D721Med (cell line): ENCODE results near the gene S100G.

ENCODE experiments used
- DNase-seq: peaks from one replicate; pipeline ENCODE4 v3.0.0; 2011; ENCODE audit warnings: low spot score; ENCODE audit not compliant: insufficient read length
- FAIRE-seq: peaks from 2 replicates; lab custom pipeline; 2011; peaks lifted over from hg19 to GRCh38; lab: Jason Lieb, UNC
- TF ChIP-seq, protein P1 (sequence below): IDR thresholded peaks from 2 replicates; pipeline ENCODE4 v1.5.1; 2012; ENCODE audit warnings: mild to moderate bottlenecking, control low read depth; ENCODE audit not compliant: insufficient read depth; ENCODE audit errors: missing control alignments

Gene S100G

DNA sequence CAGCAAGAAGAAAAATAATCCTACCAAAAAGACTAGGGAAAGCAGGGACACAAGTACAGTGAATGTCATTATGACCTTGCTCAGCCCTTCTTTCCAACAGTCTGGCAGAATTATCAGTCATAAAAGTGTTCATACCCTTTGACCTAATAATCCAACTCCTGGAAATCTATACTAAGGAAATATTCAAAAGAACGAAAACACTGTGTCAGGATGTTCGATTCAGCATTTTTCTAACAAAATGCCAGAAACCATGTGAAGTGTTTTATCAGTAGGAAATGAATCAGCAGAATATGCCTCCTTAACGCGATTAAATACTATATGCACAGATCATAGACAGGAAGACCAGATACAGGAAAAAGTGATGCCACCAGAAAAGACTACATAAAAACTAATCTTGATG, 16.2 kb upstream of the S100G start:
- FAIRE-seq = no peak
- TF ChIP-seq, protein P1, sequence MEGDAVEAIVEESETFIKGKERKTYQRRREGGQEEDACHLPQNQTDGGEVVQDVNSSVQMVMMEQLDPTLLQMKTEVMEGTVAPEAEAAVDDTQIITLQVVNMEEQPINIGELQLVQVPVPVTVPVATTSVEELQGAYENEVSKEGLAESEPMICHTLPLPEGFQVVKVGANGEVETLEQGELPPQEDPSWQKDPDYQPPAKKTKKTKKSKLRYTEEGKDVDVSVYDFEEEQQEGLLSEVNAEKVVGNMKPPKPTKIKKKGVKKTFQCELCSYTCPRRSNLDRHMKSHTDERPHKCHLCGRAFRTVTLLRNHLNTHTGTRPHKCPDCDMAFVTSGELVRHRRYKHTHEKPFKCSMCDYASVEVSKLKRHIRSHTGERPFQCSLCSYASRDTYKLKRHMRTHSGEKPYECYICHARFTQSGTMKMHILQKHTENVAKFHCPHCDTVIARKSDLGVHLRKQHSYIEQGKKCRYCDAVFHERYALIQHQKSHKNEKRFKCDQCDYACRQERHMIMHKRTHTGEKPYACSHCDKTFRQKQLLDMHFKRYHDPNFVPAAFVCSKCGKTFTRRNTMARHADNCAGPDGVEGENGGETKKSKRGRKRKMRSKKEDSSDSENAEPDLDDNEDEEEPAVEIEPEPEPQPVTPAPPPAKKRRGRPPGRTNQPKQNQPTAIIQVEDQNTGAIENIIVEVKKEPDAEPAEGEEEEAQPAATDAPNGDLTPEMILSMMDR = no peak
- DNase-seq = no peak

DNA sequence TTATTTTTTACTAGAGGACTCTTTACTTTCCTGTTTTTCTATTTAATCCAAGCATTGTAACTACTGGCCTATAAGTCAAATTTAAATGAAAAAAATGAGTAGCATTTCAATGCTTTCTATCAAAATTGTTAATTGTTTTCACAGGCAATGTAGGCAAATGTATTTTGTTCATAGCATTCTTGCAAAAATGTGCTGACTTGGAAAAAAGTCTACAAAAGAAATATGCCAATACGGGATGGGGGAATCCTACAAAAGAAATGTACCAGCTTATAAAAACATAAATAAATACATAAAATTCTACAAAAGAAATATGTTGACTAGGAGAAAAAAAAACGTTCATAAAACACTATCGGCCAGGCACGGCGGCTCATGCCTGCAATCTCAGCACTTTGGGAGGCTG, 14.9 kb upstream of the S100G start:
- TF ChIP-seq, protein P1 = no peak
- FAIRE-seq = no peak
- no peak for DNase-seq

DNA sequence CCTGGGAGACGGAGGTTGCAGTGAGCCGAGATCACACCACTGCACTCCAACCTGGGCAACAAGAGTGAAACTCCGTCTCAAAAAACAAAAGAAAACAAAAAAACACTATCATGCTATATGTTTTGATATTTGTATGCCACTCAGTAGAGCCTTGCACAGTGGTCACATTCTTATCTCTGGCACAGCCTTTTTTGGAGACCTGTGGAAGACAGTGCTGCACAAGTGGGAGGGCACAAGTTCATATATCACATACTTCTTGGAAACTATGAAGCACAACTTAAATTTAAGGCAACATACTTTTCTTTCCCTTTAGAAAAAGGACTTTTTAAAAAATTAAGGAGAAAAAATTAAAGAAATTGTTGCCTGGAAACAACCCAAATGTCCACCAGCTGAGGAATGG, 14.4 kb upstream of the S100G start:
- no peak for DNase-seq
- no peak for FAIRE-seq
- TF ChIP-seq, protein P1 = no peak

DNA sequence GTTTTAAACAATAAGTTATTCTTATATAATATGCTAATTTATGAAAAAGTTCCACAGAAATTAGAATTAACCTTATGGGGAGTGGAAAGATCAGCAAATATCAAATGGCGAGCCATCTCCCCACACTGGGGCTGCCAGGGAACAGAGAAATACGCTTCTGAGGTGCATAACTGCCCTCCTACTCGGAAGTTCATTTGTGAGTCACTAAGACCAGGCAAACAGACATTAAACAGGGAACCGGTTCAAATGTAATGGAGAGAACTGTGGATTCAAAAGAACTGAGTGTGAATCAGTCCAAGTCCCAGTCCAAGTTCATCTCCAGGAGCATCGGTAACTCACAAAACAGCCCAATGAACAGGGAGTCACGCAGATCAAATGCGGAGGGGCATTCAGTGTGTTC, 11.4 kb upstream of the S100G start:
- DNase-seq (no peak), FAIRE-seq (no peak)
- TF ChIP-seq, protein P1 = no peak

DNA sequence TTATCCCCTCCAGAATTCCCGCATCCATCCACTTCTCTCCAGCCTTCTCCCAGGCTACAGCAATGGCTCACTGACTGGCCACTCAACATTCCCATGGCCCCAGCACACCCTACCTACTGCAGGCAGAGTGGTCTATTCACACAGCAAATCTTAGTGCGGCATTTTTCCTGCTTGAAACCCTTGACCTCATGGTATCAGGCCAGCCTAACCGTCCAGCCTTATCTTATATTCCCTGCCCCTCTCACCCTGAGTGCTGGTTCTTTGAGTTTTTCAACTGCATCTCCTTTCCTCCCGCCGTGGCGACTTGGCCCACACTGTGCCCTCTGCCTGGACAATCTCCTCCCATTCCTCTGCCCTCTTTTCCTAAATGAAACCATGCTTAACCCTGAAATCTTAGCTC, 10.0 kb upstream of the S100G start:
- FAIRE-seq (no peak), DNase-seq (no peak)

DNA sequence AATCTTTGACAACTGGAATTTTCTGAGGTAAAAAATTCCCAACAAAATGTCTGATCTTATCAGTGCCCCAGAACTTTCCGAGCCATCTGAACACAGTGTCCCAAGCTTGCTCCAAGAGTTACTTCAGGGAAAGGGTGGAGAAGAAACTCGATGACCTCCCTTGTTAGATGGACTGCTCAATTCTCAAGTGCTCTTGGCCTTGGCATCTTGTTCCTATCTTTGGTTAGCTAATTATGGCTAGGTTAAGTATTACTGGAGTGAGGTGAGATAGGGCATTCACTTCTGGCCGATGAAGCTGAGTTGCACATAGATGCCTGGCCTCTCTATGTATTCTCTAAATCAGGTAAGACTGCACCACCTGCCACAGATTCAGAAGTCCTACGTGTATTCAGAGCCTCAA, 9.1 kb upstream of the S100G start:
- DNase-seq = no peak
- TF ChIP-seq, protein P1 = no peak
- FAIRE-seq = no peak

More for the DNA sequence above, 10.0 kb upstream of the S100G start:
- TF ChIP-seq, protein P1 = no peak

DNA sequence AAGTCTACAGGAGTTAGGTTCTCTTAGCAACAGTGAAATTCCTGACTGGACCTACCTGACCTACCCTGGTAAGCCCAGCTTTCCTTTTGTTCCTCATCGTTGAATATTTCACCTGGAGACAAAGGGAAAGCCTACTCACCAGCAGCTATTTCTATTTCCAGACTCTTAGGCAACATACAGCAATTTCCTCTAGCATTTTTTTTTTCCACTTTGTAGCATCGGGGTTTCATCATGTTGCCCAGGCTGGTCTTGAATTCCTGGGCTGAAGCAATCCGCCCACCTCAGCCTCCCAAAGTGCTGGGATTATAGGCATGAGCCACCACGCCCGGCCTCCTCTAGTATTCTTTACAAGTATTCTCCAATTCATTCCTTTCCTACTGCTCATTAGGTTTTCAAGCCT, 6.8 kb upstream of the S100G start:
- DNase-seq (no peak), FAIRE-seq (no peak)
- TF ChIP-seq, protein P1 = no peak
